GM12878 (cell line): ENCODE results near the gene PRM2. TPM values are rescaled to one million over a fixed set of nuclear protein-coding genes. Genes with fewer than 3 reads are reported as not detected.

Experiments
- CBX3 ChIP-seq: fragments of 200-600 bp; sonication (generic); IDR thresholded peaks from 2 replicates; pipeline ENCODE4 v1.6.1; 2016; ENCODE audit warnings: low read depth, borderline replicate concordance
- CHD4 ChIP-seq: fragments of 200-600 bp; sonication (generic); IDR thresholded peaks from 2 replicates; pipeline ENCODE4 v1.6.1; 2016; ENCODE audit warnings: mild to moderate bottlenecking
- EP300 ChIP-seq, 2 experiments: fragments of 150-350 bp in 1 of 2; IDR thresholded peaks; 2 replicates each; pipeline ENCODE4 v1.6.1; 2011 to 2012; ENCODE audit warnings: low read depth in 2 of 2, low read length in 2 of 2, borderline replicate concordance in 1 of 2, improper control_type of control experiment in 1 of 2, inconsistent platforms in 1 of 2; ENCODE audit not compliant: control insufficient read depth in 1 of 2
- HCFC1 ChIP-seq: fragments of 150-350 bp; IDR thresholded peaks from 2 replicates; pipeline ENCODE4 v1.6.1; 2014; ENCODE audit warnings: low read length
- HDAC2 ChIP-seq: fragments of 200-600 bp; sonication (generic); IDR thresholded peaks from 2 replicates; pipeline ENCODE4 v1.6.1; 2017
- IKZF1 ChIP-seq: fragments of 450-650 bp; conservative IDR thresholded peaks from 2 replicates; pipeline ENCODE4 v1.6.1; 2017; ENCODE audit warnings: antibody characterized with exemption, mild to moderate bottlenecking
- KAT2A ChIP-seq: conservative IDR thresholded peaks from 2 replicates; pipeline ENCODE4 v1.6.1; 2011; ENCODE audit warnings: low read depth, low read length; ENCODE audit not compliant: control insufficient read depth
- LARP7 ChIP-seq: fragments of 450-650 bp; IDR thresholded peaks from 2 replicates; pipeline ENCODE4 v1.6.1; 2017; ENCODE audit warnings: mild to moderate bottlenecking
- MEF2A ChIP-seq: IDR thresholded peaks from 2 replicates; pipeline ENCODE4 v1.6.1; 2011; ENCODE audit warnings: low read depth, mild to moderate bottlenecking, low read length, moderate library complexity; ENCODE audit not compliant: insufficient read depth
- NFYA ChIP-seq: IDR thresholded peaks from 2 replicates; pipeline ENCODE4 v1.6.1; 2011; ENCODE audit warnings: low read depth, mild to moderate bottlenecking, low read length, improper control_type of control experiment, borderline replicate concordance
- PAX8 ChIP-seq: fragments of 450-650 bp; IDR thresholded peaks from 2 replicates; pipeline ENCODE4 v1.6.1; 2017; ENCODE audit warnings: mild to moderate bottlenecking, moderate library complexity
- PML ChIP-seq: IDR thresholded peaks from 2 replicates; pipeline ENCODE4 v1.6.1; 2012; ENCODE audit warnings: low read length, inconsistent platforms
- RCOR1 ChIP-seq: conservative IDR thresholded peaks from 2 replicates; pipeline ENCODE4 v1.6.1; 2012; ENCODE audit warnings: low read depth, low read length, improper control_type of control experiment
- RUNX3 ChIP-seq: IDR thresholded peaks from 2 replicates; pipeline ENCODE4 v1.6.1; 2012; ENCODE audit warnings: low read length, inconsistent platforms
- SP1 ChIP-seq: IDR thresholded peaks from one replicate; pipeline ENCODE4 v1.6.1; 2011; ENCODE audit warnings: low read depth, low read length
- SPI1 ChIP-seq: IDR thresholded peaks from 2 replicates; pipeline ENCODE4 v1.6.1; 2011; ENCODE audit warnings: low read depth, mild to moderate bottlenecking, low read length, moderate library complexity, borderline replicate concordance; ENCODE audit not compliant: insufficient read depth
- WRNIP1 ChIP-seq: IDR thresholded peaks from 2 replicates; pipeline ENCODE4 v1.6.1; 2011; ENCODE audit warnings: low read depth, low read length, improper control_type of control experiment, borderline replicate concordance
- ZZZ3 ChIP-seq: IDR thresholded peaks from 2 replicates; pipeline ENCODE4 v1.6.1; 2011; ENCODE audit warnings: low read depth; ENCODE audit not compliant: control insufficient read depth, insufficient read length
- polyA plus RNA-seq, 11 experiments: library from polyadenylated mRNA; depleted of rRNA in 4 of 11; unstranded in 6 of 11; stranded (reverse) in 5 of 11; fragments of >200 nt; fragmentation: Nextera tagmentation in 4 of 11; fragmentation: Illumina TruSeq in 1 of 11; extraction: Ambion mirVana in 4 of 11; extraction: Trizol in 1 of 11; gene quantifications; 1 replicate in 1 of 11; 2 replicates in 10 of 11; pipeline versions ENCODE4 v1.2.1 to v1.2.3, GENCODE V29; 2011 to 2016; ENCODE audit warnings: inconsistent platforms in 2 of 11, missing spikeins in 2 of 11, low read depth in 1 of 11
- total RNA-seq, 4 experiments: library from RNA; depleted of rRNA in 3 of 4; stranded (reverse); fragments of >200 nt in 3 of 4; fragmentation: Illumina TruSeq in 1 of 4; extraction: Trizol in 1 of 4; gene quantifications; 2 replicates each; pipeline versions ENCODE4 v1.2.1 to v1.2.3, GENCODE V29; 2013 to 2021
- TF ChIP-seq, protein P1 (sequence below): IDR thresholded peaks from 2 replicates; pipeline ENCODE4 v1.6.1; 2012; ENCODE audit warnings: low read depth, low read length, improper control_type of control experiment
- TF ChIP-seq, protein P2 (sequence below): IDR thresholded peaks from 2 replicates; pipeline ENCODE4 v1.6.1; 2011; ENCODE audit warnings: low read depth, low read length, improper control_type of control experiment, borderline replicate concordance
- TF ChIP-seq, protein P3 (sequence below): fragments of 150-350 bp; IDR thresholded peaks from 2 replicates; pipeline ENCODE4 v1.6.1; 2016; ENCODE audit warnings: low read depth, low read length
- TF ChIP-seq, protein P4 (sequence below): fragments of 450-650 bp; IDR thresholded peaks from 2 replicates; pipeline ENCODE4 v1.6.1; 2017; ENCODE audit warnings: mild to moderate bottlenecking

The PRM2 gene
- total and polyA plus RNA-seq, 10 of the 15 experiments (the other 5 are each of a cell fraction or from before 2014, with no cell fraction given): not detected

DNA sequence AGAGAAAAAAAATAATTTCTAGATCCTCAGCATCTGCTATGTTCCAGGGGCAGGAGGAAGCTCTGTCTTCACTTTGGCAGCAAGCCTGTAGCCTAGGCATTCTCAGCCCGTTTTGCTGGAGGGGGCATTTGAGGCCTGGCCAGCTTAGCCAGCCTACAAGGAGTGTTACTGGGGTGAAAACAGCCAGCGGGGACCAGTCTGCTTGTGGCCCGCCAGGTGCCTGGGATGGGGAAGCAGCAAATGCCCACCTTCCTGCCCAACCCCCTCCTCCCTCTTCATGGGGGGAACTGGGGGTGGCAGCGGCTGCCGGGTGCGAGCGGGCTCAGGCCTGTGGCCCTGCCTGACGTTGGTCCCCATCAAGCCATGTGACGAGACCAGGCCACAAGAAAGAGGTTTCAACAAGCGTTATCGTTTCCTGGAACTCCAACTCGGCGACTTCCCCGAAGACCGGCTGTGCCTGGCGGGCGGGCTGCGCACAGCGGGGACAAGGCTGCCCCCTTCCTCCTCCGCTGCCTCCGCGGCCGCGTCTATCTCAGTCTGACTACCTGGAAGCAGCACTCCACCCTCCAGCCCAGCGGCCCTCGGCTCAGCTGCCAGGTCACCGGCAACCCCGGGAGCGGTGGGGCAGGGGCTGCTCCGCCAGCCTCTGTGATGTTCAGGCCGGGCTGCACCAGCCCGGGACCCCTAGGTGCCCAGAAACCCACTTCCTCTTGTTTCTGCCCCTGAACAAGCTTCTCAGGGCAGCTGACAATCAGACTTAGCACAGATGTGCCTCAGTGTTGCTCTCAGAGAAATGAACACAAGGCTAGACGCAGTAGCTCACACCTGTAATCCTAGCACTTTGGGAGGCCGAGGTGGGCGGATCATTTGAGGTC lies 43.2 kb downstream of the PRM2 start (continued):
- TF ChIP-seq, protein P1, sequence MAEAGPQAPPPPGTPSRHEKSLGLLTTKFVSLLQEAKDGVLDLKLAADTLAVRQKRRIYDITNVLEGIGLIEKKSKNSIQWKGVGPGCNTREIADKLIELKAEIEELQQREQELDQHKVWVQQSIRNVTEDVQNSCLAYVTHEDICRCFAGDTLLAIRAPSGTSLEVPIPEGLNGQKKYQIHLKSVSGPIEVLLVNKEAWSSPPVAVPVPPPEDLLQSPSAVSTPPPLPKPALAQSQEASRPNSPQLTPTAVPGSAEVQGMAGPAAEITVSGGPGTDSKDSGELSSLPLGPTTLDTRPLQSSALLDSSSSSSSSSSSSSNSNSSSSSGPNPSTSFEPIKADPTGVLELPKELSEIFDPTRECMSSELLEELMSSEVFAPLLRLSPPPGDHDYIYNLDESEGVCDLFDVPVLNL: no peak
- TF ChIP-seq SPI1: peak; percentile 31; the same call in 1 of the 2 replicates
- no peak for TF ChIP-seq RCOR1
- no peak for TF ChIP-seq HDAC2
- TF ChIP-seq WRNIP1: no peak
- no peak for TF ChIP-seq PAX8
- TF ChIP-seq, protein P2, sequence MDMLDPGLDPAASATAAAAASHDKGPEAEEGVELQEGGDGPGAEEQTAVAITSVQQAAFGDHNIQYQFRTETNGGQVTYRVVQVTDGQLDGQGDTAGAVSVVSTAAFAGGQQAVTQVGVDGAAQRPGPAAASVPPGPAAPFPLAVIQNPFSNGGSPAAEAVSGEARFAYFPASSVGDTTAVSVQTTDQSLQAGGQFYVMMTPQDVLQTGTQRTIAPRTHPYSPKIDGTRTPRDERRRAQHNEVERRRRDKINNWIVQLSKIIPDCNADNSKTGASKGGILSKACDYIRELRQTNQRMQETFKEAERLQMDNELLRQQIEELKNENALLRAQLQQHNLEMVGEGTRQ: peak; percentile 2; the same call in 1 of the 2 replicates
- peak in 1 of 2 experiments; percentile 52; a peak in 1 of 4 replicates for TF ChIP-seq EP300 (IDR thresholded peaks at IDR 0.05; ENCODE audit: borderline replicate concordance in 1 of 2, control insufficient read depth in 1 of 2, low read depth in 2 of 2, low read length in 2 of 2)
- TF ChIP-seq KAT2A: no peak
- 0 out of 2 replicates have a peak, but pooled peaks have one; percentile 22 for TF ChIP-seq MEF2A
- no peak for TF ChIP-seq CHD4
- TF ChIP-seq, protein P3, sequence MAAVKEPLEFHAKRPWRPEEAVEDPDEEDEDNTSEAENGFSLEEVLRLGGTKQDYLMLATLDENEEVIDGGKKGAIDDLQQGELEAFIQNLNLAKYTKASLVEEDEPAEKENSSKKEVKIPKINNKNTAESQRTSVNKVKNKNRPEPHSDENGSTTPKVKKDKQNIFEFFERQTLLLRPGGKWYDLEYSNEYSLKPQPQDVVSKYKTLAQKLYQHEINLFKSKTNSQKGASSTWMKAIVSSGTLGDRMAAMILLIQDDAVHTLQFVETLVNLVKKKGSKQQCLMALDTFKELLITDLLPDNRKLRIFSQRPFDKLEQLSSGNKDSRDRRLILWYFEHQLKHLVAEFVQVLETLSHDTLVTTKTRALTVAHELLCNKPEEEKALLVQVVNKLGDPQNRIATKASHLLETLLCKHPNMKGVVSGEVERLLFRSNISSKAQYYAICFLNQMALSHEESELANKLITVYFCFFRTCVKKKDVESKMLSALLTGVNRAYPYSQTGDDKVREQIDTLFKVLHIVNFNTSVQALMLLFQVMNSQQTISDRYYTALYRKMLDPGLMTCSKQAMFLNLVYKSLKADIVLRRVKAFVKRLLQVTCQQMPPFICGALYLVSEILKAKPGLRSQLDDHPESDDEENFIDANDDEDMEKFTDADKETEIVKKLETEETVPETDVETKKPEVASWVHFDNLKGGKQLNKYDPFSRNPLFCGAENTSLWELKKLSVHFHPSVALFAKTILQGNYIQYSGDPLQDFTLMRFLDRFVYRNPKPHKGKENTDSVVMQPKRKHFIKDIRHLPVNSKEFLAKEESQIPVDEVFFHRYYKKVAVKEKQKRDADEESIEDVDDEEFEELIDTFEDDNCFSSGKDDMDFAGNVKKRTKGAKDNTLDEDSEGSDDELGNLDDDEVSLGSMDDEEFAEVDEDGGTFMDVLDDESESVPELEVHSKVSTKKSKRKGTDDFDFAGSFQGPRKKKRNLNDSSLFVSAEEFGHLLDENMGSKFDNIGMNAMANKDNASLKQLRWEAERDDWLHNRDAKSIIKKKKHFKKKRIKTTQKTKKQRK: no peak
- TF ChIP-seq LARP7: peak; percentile 45; the same call in 1 of the 2 replicates
- no peak for TF ChIP-seq NFYA
- TF ChIP-seq HCFC1: no peak
- TF ChIP-seq CBX3: no peak
- TF ChIP-seq IKZF1: peak; percentile 86
- TF ChIP-seq ZZZ3: no peak
- TF ChIP-seq SP1: no peak
- TF ChIP-seq PML: no peak
- TF ChIP-seq, protein P4, sequence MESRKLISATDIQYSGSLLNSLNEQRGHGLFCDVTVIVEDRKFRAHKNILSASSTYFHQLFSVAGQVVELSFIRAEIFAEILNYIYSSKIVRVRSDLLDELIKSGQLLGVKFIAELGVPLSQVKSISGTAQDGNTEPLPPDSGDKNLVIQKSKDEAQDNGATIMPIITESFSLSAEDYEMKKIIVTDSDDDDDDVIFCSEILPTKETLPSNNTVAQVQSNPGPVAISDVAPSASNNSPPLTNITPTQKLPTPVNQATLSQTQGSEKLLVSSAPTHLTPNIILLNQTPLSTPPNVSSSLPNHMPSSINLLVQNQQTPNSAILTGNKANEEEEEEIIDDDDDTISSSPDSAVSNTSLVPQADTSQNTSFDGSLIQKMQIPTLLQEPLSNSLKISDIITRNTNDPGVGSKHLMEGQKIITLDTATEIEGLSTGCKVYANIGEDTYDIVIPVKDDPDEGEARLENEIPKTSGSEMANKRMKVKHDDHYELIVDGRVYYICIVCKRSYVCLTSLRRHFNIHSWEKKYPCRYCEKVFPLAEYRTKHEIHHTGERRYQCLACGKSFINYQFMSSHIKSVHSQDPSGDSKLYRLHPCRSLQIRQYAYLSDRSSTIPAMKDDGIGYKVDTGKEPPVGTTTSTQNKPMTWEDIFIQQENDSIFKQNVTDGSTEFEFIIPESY: no peak
- TF ChIP-seq RUNX3: peak; percentile 83
